Kidney tubule cell (primary cell): Measurements from ENCODE around the gene SLC12A7.
"Not testable (repeated sequence)": the region's sequence is repeated elsewhere in the genome, so short reads cannot be mapped to it uniquely, and the experiment has no call there.

Experiments
- DNase-seq: peaks from one replicate; pipeline ENCODE4 v3.0.0-alpha.2; 2018; ENCODE audit warnings: low spot score

The SLC12A7 gene

DNA sequence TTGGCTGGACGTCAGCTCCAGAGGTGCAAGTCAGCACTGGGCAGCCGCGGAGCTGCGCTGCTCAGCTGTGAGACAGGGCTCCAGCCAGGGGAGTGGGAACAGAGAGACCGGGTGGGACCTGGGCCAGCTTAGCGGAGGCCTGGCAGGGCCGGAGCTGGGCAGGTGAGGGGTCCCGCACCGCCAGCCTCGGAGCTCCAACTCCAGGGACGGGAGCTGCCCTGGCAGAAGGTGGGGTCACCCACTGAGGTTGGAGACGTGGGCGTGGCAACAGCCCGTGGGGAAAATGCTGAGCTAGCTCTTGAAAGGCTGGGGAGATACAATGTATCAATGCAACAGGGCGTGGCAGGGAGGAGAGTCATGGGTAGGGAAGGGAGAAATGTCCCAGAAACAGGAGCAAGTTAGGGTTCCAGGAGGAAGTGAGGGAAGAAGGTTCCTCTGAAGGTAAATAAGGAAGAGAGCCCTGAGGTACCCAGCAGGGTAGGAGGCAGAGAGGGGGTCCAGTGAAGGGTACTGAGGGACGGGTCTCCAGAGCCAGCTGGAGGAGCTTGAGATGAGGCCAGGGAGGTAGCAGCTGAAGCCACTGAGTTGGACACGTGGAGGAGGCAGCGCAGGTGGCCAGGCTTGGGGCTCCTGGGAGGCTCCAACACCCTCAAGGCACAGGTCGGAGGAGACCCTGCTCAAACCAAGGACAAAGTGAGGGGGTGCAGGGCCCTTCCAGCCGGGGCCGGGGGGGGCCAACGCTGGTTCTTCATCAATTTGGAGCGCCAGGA is 104.0 kb downstream of the SLC12A7 start:
- no peak for DNase-seq

DNA sequence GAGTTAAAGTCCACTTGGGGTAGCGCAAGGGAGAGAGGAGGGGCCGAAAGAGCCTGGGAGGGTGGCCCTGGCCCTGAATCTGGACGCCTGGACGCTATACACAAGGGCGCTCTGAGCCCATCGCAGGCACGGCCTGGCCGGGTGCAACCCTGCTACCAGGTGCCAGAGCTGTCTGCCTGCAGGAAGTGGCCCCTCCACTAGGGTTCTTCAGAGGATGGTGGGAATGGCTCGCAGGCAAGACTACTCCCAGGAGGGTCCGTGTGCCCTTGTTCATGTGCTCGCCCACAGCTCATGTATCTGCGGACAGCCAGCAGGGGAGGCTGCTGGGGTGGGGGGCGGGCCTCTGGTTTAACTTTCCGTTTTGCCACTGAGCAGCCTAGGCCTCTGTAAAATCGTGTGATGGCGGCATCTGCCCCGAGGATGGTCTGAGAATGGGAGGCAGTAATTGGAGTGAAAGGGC is 104.6 kb downstream of the SLC12A7 start:
- DNase-seq: no peak

DNA sequence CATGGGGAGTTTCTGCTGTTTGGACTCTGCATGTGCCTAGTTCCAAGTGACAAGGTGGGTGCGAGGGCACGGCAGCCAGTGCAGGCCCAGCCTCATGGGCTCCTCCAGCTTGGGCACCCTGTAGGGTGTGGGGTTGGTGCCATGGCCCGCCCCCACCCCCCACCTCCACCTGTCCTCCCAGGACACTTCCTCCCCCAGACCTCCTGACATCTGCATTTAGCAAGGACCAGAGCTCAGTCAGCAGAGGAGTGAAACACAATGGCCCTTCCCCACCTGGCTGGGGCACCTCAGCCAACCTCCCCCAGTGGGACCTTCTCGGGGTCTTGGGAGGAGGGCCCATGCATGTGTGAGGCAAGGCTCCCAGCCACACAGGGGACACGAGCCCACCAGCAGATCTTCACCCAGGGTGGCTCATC is 105.2 kb downstream of the SLC12A7 start:
- DNase-seq: no peak

DNA sequence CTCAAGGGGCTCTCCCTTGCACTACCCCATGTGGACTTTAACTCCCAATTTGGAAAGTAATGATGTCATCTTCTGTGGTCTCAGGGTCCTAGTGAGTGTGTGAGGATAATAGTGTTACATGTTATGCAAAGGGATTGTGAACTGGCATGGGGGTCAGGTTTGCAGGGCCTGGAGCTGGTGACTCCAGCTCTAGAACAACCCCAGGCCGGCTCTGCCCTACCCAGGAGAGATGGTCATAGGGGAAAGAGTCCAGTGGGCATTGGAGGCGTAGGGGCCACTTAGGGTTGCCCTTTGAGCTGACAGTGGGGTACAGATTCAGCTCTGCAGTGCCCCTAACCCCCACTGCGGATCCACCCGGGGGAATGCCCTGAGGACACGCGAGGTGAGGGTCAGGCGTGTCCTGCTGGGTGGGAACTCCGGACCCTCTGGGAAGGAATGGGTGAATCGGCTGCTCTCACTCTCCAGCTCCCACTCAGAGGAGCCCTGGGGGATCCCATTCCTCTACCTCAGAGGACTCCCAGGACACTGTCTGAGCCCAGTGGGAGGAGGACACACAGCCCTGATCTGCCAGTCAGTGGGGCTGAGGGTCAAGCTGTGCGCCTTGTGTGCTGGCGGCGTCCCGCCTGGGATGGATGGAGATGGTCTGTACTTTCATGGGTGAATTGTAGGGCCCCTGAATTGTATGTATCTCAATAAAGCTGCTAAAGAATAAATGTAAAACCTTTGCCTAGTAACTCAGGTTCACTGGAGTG is 105.8 kb downstream of the SLC12A7 start:
- no peak for DNase-seq

DNA sequence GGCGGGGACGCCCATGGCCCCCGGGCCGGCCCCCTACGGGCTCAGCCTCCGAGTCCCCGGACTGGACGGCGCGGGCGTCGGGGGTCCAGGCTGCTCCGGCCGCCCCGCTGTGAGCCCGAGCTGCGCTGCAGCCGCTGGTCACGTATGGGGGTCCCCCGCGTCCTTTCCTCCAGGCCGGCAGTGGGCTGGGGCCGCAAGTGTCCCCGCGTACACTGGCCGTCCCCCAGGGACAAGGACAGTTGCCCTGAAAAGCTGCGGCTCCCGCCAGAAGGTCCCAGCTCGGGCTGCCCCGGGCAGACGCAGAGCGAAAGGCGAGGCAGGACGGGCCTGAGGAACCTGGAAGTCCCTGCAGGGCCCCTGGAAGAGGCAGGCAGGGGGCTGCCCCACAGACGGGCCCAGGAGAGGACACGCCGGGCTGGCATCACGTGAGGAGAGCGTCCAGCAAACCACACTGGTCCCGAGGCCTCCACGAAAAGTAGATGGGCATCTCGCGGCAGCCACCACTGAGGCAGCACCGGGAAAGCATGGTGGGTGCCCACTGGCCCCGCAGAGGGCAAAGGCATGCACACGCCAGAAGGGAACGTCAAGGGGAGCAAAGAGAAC is 106.5 kb downstream of the SLC12A7 start:
- DNase-seq: no peak

DNA sequence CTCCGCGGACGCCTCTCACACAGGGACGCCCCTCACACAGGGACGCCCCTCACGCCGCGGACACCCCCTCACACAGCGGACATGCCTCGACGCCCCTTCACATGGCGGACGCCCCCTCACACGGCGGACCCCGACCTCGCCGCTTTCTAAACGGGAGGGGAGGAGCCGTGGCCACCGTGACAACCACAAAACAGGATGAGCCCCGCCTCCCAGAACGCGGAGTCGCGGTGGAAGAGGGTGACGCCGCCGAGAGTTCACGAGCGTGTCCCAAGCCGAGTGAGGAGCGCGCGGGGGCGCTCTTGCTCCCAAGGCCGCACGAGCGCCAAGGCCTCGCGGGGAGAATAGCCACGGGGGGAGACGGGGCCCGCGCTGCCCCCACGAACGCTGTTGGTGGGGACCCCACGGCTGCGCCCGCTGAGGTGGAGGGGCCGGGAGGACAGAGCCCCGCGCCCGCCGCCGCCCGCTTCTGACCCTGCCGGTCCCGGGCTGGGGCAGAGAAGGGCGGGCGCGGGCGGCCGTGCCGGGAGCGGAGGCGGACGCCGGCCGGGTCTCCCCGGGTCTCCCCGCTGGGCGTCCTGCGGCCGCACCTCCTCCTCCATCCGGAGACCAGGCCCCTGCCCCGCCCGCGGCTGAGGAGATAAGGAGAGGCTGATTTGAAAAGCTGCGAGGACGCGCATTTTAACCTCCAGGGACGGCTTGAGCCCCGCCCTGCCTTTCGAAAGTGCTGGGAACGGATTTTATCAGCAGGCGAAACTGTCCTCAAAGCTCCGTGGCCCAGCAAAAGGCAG is 107.2 kb downstream of the SLC12A7 start:
- DNase-seq: peak; percentile 23

DNA sequence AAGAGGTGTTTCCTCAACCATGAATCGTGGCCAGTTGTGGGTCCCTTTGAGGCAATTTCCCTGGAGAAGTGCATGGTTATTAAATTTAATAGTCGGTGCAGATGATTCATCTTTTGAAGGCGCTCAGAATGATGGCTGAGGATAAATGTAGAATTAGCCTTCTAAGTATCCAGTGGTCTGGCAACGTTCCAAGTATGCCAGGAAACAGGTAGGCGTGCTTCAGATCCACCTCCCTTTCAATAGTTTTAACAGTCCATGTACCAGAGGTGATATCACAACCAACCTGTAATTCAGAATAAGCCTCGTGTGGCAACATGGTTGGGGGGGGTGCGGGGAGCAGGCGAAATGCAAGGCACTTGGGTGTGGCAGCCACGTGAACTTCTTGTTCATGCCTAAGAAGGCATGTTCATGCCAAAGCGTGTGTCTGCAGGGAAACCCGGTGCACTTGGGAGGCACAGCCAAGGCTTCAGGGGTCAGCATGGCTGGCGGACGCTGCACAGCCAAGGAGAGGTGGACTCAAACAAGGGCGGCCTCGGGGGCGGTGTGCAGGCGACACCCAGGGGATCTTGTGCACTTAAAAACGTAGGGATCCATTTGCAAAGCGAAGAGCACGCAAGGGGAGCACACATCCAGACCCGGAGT is 108.4 kb downstream of the SLC12A7 start:
- DNase-seq: peak; percentile 81

DNA sequence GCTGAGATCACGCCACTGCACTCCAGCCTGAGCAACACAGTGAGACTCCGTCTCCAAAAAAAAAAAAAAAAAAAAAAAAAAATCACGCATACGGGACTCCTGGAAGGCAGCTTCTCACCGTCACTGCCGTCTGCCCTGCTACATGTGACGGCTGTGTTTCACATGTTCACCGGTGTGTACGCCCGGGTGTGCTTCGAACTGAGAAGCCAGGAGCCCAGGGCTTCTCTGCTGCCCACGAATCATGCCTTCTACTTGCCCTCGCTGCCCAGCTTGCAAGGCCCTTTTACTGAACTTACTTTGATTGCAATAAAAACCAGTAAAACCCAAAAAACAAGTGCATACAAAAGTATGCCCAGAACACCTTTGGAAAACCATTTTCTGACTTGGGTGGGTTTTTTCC is 109.0 kb downstream of the SLC12A7 start:
- DNase-seq: no peak

DNA sequence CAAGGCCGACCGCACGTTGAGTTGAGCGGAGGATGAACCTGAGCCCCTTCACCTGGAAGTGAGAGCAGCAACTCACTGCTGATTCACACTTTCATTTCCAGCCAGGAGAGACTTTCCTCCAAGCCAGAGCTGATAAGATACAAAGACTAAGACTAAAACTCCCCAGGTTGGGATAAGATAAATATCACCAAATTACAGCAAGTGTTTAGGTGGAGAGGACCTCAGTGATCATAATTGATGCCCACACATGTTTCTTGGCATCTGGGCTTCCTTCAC is 109.7 kb downstream of the SLC12A7 start:
- DNase-seq: no peak

DNA sequence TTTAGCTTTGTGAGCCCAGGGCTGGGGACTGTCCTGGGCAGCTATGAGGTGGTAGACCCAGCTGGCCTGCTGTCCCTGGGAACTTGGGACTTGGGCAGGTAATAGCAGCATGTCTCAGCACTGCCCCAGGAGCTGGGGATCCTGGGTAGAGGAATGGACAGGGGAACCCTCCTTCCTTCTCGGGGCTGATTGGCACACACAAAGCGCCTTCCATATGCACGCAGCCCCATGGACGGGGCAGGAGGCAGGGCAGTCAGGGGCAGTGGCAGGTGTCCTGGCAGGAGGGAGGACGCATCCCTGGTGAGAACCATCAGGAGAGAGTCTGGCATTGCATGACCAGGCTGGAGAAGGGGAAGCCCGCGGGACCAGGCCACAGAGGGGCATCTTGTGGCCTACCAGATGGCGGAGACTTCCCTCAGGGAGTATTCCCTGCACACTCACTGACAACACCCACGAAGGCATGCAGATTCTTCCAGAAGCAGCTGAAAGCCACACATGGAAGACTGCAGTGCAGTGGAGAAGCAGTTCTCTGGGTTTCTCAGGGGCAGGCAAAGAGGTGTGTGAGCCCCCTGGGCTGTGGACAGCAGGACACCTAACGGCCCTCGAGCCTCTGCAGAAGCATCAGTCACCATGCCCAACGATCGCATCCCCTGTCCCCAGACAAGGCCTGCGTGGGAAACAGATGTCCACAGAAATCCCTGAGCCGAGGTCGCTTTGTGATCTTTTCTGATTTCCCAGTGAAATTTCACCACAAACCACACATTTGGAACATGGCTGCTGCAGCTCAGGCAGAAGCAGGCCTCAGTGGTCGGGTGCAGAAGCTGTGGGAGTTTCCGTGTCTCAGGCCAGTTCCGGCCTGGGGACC is 110.2 kb downstream of the SLC12A7 start:
- DNase-seq: no peak

DNA sequence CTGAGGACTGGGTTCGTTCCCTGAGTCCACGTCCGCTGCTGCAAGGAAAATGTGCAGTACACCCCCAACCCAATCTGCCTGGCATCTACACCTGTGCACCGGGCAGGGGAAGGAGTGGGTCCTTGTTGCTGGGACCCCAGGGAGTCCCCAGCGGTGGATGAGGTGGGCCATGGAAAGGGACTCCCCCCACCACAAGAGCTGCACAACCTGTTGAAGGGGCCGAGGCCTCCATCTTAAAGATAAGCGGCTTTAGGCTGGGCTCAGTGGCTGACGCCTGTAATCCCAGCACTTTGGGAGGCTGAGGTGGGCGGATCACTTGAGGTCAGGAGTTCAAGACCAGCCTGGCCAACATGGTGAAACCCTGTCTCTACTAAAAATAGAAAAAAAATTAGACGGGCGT is 111.0 kb downstream of the SLC12A7 start:
- DNase-seq: not testable (repeated sequence)
